ENCODE results near the gene TBL1Y. TPM values are rescaled to one million over a fixed set of nuclear protein-coding genes. Genes with fewer than 3 reads are reported as not detected.

The TBL1Y gene
- total and polyA plus RNA-seq, 2 of the 13 experiments (the other 11 are each of a cell fraction or from before 2014, with no cell fraction given): 0.37 to 1.4 TPM

DNA sequence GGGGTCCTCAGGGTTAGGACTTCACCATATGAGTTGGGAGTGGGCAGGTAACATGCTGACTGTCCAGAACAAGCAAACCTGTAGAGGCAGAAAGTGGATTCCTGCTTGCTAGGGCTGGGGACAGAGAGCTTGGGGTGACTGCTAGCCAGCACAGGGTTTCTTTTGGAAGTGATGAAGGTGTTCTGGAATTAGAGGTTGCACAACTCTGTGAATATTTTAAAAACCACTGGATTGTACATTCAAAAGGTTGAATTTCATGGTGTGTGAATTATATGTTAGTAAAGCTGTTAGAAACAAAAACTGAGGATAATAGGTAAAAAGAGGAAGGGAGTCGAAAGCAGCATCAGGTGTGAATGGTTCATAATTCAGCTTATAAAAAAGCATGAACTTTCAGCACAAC is 57.7 kb downstream of the TBL1Y start (continued):
- TF ChIP-seq, protein P1, sequence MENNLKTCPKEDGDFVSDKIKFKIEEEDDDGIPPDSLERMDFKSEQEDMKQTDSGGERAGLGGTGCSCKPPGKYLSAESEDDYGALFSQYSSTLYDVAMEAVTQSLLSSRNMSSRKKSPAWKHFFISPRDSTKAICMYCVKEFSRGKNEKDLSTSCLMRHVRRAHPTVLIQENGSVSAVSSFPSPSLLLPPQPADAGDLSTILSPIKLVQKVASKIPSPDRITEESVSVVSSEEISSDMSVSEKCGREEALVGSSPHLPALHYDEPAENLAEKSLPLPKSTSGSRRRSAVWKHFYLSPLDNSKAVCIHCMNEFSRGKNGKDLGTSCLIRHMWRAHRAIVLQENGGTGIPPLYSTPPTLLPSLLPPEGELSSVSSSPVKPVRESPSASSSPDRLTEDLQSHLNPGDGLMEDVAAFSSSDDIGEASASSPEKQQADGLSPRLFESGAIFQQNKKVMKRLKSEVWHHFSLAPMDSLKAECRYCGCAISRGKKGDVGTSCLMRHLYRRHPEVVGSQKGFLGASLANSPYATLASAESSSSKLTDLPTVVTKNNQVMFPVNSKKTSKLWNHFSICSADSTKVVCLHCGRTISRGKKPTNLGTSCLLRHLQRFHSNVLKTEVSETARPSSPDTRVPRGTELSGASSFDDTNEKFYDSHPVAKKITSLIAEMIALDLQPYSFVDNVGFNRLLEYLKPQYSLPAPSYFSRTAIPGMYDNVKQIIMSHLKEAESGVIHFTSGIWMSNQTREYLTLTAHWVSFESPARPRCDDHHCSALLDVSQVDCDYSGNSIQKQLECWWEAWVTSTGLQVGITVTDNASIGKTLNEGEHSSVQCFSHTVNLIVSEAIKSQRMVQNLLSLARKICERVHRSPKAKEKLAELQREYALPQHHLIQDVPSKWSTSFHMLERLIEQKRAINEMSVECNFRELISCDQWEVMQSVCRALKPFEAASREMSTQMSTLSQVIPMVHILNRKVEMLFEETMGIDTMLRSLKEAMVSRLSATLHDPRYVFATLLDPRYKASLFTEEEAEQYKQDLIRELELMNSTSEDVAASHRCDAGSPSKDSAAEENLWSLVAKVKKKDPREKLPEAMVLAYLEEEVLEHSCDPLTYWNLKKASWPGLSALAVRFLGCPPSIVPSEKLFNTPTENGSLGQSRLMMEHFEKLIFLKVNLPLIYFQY (CRISPR knock-in tag; IDR thresholded peaks at IDR 0.05; ENCODE audit: borderline replicate concordance): no peak
- TF ChIP-seq, protein P2, sequence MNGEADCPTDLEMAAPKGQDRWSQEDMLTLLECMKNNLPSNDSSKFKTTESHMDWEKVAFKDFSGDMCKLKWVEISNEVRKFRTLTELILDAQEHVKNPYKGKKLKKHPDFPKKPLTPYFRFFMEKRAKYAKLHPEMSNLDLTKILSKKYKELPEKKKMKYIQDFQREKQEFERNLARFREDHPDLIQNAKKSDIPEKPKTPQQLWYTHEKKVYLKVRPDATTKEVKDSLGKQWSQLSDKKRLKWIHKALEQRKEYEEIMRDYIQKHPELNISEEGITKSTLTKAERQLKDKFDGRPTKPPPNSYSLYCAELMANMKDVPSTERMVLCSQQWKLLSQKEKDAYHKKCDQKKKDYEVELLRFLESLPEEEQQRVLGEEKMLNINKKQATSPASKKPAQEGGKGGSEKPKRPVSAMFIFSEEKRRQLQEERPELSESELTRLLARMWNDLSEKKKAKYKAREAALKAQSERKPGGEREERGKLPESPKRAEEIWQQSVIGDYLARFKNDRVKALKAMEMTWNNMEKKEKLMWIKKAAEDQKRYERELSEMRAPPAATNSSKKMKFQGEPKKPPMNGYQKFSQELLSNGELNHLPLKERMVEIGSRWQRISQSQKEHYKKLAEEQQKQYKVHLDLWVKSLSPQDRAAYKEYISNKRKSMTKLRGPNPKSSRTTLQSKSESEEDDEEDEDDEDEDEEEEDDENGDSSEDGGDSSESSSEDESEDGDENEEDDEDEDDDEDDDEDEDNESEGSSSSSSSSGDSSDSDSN (CRISPR knock-in tag; IDR thresholded peaks at IDR 0.05): no peak
- no peak for TF ChIP-seq ARNT (IDR thresholded peaks at IDR 0.05)
- no peak for TF ChIP-seq HNF4A (CRISPR knock-in tag; IDR thresholded peaks at IDR 0.05)

DNA sequence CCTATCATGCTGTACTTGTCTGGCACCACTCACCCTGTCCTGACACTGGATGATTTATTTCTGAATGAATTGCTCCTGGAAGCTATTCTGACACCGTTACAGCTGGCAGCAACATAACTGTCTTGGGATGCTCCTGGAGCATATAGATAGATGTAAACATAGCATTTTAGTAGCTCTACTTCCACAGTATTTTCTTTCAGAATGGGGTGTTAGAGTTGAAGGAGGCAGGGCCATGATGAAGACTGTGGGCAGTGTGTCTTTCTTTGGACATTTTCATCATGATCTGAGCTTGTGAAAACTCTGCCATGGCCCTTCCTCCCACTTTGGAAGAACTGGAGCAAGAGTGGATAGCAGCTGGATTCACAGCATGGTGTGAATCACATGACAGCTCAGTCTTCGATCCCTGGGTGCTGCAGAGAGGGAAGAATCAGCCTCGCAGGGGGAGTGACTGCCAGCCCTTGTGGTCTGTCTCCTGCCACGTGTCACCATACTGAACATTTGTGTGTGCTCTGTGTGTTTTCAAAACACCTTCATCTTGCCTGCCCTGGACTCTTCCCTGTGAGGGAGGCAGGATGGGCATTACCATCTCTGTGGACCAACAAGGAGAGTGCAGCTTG is 61.9 kb downstream of the TBL1Y start:
- no peak for ATAC-seq
- Histone ChIP-seq H3K9me3 (ENCODE audit: low read length) (no peaks in the 10 kb centered on the region), H3K27ac (ENCODE audit: extremely low read length, insufficient read depth, low read length) (no peak overlapping the region), H2AFZ (ENCODE audit: low read length) (no peak overlapping the region), H3K36me3 (replicated peaks in 1 of 2; ENCODE audit: control insufficient read depth in 1 of 2, insufficient read depth in 2 of 2, low read length in 2 of 2) (no peaks in the 10 kb centered on the region), H3K79me2 (ENCODE audit: insufficient read depth, low read length) (no peaks in the 10 kb centered on the region), H3K27me3 (ENCODE audit: control insufficient read depth in 1 of 2, insufficient read depth in 2 of 2, low read length in 2 of 2) (no peaks in the 10 kb centered on the region), H3K4me3 (replicated peaks in 1 of 3; ENCODE audit: insufficient read depth in 1 of 3, low read depth in 2 of 3, low read length in 3 of 3) (no peak overlapping the region), H4K20me1 (ENCODE audit: insufficient read depth, low read length) (no peaks in the 10 kb centered on the region), H3K4me1 (ENCODE audit: insufficient read depth, low read length) (no peaks in the 10 kb centered on the region), H3K4me2 (ENCODE audit: low read depth, low read length) (no peak overlapping the region), H3K9ac (ENCODE audit: insufficient read depth, low read depth, low read length) (no peak overlapping the region)
- no peak for DNase-seq (ENCODE audit: low spot score)
- no TSS peak for BruUV-seq (replicated peaks)
- POLR2A ChIA-PET: no interaction called here
- TF ChIP-seq, protein P3, sequence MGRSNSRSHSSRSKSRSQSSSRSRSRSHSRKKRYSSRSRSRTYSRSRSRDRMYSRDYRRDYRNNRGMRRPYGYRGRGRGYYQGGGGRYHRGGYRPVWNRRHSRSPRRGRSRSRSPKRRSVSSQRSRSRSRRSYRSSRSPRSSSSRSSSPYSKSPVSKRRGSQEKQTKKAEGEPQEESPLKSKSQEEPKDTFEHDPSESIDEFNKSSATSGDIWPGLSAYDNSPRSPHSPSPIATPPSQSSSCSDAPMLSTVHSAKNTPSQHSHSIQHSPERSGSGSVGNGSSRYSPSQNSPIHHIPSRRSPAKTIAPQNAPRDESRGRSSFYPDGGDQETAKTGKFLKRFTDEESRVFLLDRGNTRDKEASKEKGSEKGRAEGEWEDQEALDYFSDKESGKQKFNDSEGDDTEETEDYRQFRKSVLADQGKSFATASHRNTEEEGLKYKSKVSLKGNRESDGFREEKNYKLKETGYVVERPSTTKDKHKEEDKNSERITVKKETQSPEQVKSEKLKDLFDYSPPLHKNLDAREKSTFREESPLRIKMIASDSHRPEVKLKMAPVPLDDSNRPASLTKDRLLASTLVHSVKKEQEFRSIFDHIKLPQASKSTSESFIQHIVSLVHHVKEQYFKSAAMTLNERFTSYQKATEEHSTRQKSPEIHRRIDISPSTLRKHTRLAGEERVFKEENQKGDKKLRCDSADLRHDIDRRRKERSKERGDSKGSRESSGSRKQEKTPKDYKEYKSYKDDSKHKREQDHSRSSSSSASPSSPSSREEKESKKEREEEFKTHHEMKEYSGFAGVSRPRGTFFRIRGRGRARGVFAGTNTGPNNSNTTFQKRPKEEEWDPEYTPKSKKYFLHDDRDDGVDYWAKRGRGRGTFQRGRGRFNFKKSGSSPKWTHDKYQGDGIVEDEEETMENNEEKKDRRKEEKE (IDR thresholded peaks at IDR 0.05): no peak
- no peak for TF ChIP-seq NFRKB (IDR thresholded peaks at IDR 0.05)
- intact Hi-C loops (cut with micrococcal nuclease; ENCODE audit: unreplicated experiment): no loop called here
- CTCF ChIA-PET (ENCODE audit: low intra/inter-chr PET ratio, low total read pairs): no interaction called here
- 89% methylated on average over 1 of the region's 4 CpGs for WGBS (ENCODE audit: low lambda C conversion rate)
- in situ Hi-C loops (cut with HindIII; ENCODE audit: extremely low pct_ligation_motif_present, low pct_unique_long_range_greater_than_20kb): no loop called here
- FAIRE-seq: no peak

Data from HepG2 (cell line).